GM21737 (cell line): Measurements from ENCODE around the gene LRRC8C.
"Not testable (repeated sequence)": the region's sequence is repeated elsewhere in the genome, so short reads cannot be mapped to it uniquely, and the experiment has no call there.

Source experiments
- ATAC-seq: cut with Tn5 transposase; IDR thresholded peaks from one replicate; pipeline ENCODE4 v1.9.1; 2021; ENCODE audit warnings: mild to moderate bottlenecking, moderate library complexity; ENCODE audit not compliant: unreplicated experiment

Gene LRRC8C

GRCh38 chr1:89632657-89633247 is at the start of gene LRRC8C:
Gene LRRC8C (plus strand): TSS chr1:89633120. CDS start chr1:89686474, 53,354 bp downstream.
- peak; percentile 91 for ATAC-seq

GRCh38 chr1:89584211-89584610 is 48.7 kb upstream of the LRRC8C start:
- no peak for ATAC-seq

- no peak for ATAC-seq
These were observed 48.1 kb upstream of the LRRC8C start for GRCh38 chr1:89584781-89585180.

GRCh38 chr1:89587729-89588161 is 45.2 kb upstream of the LRRC8C start:
- ATAC-seq: no peak

GRCh38 chr1:89588480-89588879 is 44.4 kb upstream of the LRRC8C start:
- ATAC-seq: no peak

GRCh38 chr1:89589515-89589914 is 43.4 kb upstream of the LRRC8C start:
- no peak for ATAC-seq

GRCh38 chr1:89590341-89591080 is 42.4 kb upstream of the LRRC8C start:
- no peak for ATAC-seq

- ATAC-seq: not testable (repeated sequence)
These were observed 40.0 kb upstream of the LRRC8C start for GRCh38 chr1:89592861-89593302.

GRCh38 chr1:89594096-89594740 is 38.7 kb upstream of the LRRC8C start:
- ATAC-seq: no peak

GRCh38 chr1:89596698-89597097 is 36.2 kb upstream of the LRRC8C start:
- ATAC-seq: no peak

GRCh38 chr1:89598450-89599331 is 34.2 kb upstream of the LRRC8C start:
- no peak for ATAC-seq

GRCh38 chr1:89599332-89599630 is 33.6 kb upstream of the LRRC8C start:
- ATAC-seq: no peak

GRCh38 chr1:89600451-89601224 is 32.3 kb upstream of the LRRC8C start:
- ATAC-seq: no peak

- ATAC-seq: no peak
These were observed 30.0 kb upstream of the LRRC8C start for GRCh38 chr1:89602871-89603404.

- no peak for ATAC-seq
These were observed 29.1 kb upstream of the LRRC8C start for GRCh38 chr1:89603651-89604413.

GRCh38 chr1:89604414-89604735 is 28.5 kb upstream of the LRRC8C start:
- ATAC-seq: no peak

- ATAC-seq: no peak
These were observed 27.2 kb upstream of the LRRC8C start for GRCh38 chr1:89605692-89606091.

- ATAC-seq: no peak
These were observed 26.5 kb upstream of the LRRC8C start for GRCh38 chr1:89606227-89606980.

GRCh38 chr1:89607156-89607555 is 25.8 kb upstream of the LRRC8C start:
- ATAC-seq: no peak
